Measurements from ENCODE around the gene ITPR2.
A peak's percentile ranks its signal among the peaks of the same experiment; 100 is the strongest.
"Not testable (repeated sequence)": the region's sequence is repeated elsewhere in the genome, so short reads cannot be mapped to it uniquely, and the experiment has no call there.

ITPR2 gene

GRCh38 chr12:26729137-26729671 lies 103.8 kb downstream of the ITPR2 start:
- 0 out of 2 replicates have a peak, but pooled peaks have one; percentile 20 for TF ChIP-seq POLR2A (IDR thresholded peaks at IDR 0.05; ENCODE audit: low read depth, low read length)
- FAIRE-seq, result peak; percentile 35
- DNase-seq (ENCODE audit: insufficient read length, low spot score), result not testable (repeated sequence)

- no peak for TF ChIP-seq PAX5 (IDR thresholded peaks at IDR 0.05; ENCODE audit: insufficient read depth, low read length, severe bottlenecking)
- no peak for TF ChIP-seq SPI1 (IDR thresholded peaks at IDR 0.05; ENCODE audit: low read depth, low read length)
- TF ChIP-seq POLR2A (IDR thresholded peaks at IDR 0.05; ENCODE audit: low read depth, low read length), result peak; percentile 46; the same call in 1 of the 2 replicates
- no peak for TF ChIP-seq TAF1 (IDR thresholded peaks at IDR 0.05; ENCODE audit: low read depth, low read length)
- 0 out of 2 replicates have a peak, but pooled peaks have one; percentile 14 for TF ChIP-seq POLR2AphosphoS5 (IDR thresholded peaks at IDR 0.05; ENCODE audit: low read depth, low read length)
- peak; percentile 89 for TF ChIP-seq POU2F2 (IDR thresholded peaks at IDR 0.05; ENCODE audit: low read depth, low read length)
- DNase-seq (ENCODE audit: insufficient read length, low spot score), result no peak
- no peak for FAIRE-seq
Measured at GRCh38 chr12:26728205-26729050, 104.6 kb downstream of the ITPR2 start.

- DNase-seq (ENCODE audit: insufficient read length, low spot score) (no peak), FAIRE-seq (peak; percentile 91)
Measured at GRCh38 chr12:26727482-26728204, 105.4 kb downstream of the ITPR2 start.

GRCh38 chr12:26726956-26727355 lies 106.0 kb downstream of the ITPR2 start:
- DNase-seq (ENCODE audit: insufficient read length, low spot score), result no peak
- no peak for TF ChIP-seq POLR2A (IDR thresholded peaks at IDR 0.05; ENCODE audit: low read depth, low read length)
- TF ChIP-seq TAF1 (IDR thresholded peaks at IDR 0.05; ENCODE audit: low read depth, low read length), result no peak
- FAIRE-seq, result peak; percentile 33

More at GRCh38 chr12:26727482-26728204, 105.4 kb downstream of the ITPR2 start:
- TF ChIP-seq POLR2A (IDR thresholded peaks at IDR 0.05; ENCODE audit: low read depth, low read length), result no peak; the same call in 1 of the 2 replicates
- TF ChIP-seq POLR2AphosphoS5 (IDR thresholded peaks at IDR 0.05; ENCODE audit: low read depth, low read length), result peak; percentile 48; the same call in 1 of the 2 replicates

GRCh38 chr12:26725276-26725916 lies 107.6 kb downstream of the ITPR2 start:
- DNase-seq (ENCODE audit: insufficient read length, low spot score) (no peak), FAIRE-seq (peak; percentile 64)
- TF ChIP-seq PAX5 (IDR thresholded peaks at IDR 0.05; ENCODE audit: insufficient read depth, low read length, severe bottlenecking), result no peak
- no peak for TF ChIP-seq POU2F2 (IDR thresholded peaks at IDR 0.05; ENCODE audit: low read depth, low read length)
- no peak for TF ChIP-seq TAF1 (IDR thresholded peaks at IDR 0.05; ENCODE audit: low read depth, low read length)
- no peak for TF ChIP-seq POLR2AphosphoS5 (IDR thresholded peaks at IDR 0.05; ENCODE audit: low read depth, low read length)
- no peak for TF ChIP-seq SPI1 (IDR thresholded peaks at IDR 0.05; ENCODE audit: low read depth, low read length)
- TF ChIP-seq POLR2A (IDR thresholded peaks at IDR 0.05; ENCODE audit: low read depth, low read length), result no peak

- DNase-seq (ENCODE audit: insufficient read length, low spot score) (no peak), FAIRE-seq (no peak)
- TF ChIP-seq TAF1 (IDR thresholded peaks at IDR 0.05; ENCODE audit: low read depth, low read length) (no peak), SPI1 (IDR thresholded peaks at IDR 0.05; ENCODE audit: low read depth, low read length) (no peak), POLR2A (IDR thresholded peaks at IDR 0.05; ENCODE audit: low read depth, low read length) (no peak), PAX5 (IDR thresholded peaks at IDR 0.05; ENCODE audit: insufficient read depth, low read length, severe bottlenecking) (no peak), POLR2AphosphoS5 (IDR thresholded peaks at IDR 0.05; ENCODE audit: low read depth, low read length) (no peak), POU2F2 (IDR thresholded peaks at IDR 0.05; ENCODE audit: low read depth, low read length) (no peak)
Measured at GRCh38 chr12:26724309-26724702, 108.7 kb downstream of the ITPR2 start.

DNA sequence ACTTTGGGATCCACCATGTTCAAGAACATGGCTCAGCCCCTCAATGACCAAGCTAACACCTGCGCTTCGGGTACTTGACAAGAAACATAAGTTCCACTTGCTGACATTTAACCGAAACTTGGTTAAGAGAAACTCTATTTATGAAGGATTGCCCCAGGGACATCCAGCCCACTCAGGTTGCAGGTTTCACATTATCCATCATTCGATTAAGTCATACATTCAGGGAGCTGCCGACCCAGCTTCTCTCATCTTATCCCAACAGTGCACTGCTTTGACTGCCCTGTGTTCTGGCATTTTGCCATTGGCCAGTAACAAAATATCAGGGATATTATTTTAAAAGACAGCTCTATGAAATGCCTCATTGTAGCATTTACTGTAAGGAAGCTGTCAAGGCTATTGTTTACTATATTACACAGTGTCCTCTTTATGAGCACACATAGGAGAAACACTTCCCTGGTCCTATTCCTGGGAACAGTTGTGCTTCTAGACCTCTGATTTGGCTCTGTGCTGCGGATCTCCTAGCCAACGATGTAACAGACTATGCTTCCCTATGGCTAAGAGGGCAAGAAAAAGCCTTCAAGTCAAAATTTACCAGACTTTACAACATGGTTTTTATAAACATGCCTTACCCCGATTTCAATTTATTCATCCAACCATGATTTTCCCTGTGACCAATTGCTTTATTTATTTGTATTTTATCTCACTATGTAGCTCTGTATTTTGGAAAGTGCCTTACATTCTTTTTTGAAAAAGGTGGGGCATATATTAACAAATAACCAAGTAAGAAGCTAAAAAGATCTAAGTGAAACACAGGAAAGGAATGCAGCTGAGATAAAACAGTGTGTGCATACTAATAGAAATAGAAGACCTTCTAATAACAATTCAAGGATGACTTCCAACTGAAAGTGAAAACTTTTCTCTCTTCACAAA lies 109.3 kb downstream of the ITPR2 start:
- FAIRE-seq (peak; percentile 80), DNase-seq (ENCODE audit: insufficient read length, low spot score) (no peak)

GRCh38 chr12:26721800-26722199 lies 111.2 kb downstream of the ITPR2 start:
- TF ChIP-seq TAF1 (IDR thresholded peaks at IDR 0.05; ENCODE audit: low read depth, low read length), result no peak
- TF ChIP-seq SPI1 (IDR thresholded peaks at IDR 0.05; ENCODE audit: low read depth, low read length), result no peak
- TF ChIP-seq POU2F2 (IDR thresholded peaks at IDR 0.05; ENCODE audit: low read depth, low read length), result no peak
- no peak for TF ChIP-seq POLR2AphosphoS5 (IDR thresholded peaks at IDR 0.05; ENCODE audit: low read depth, low read length)
- no peak for TF ChIP-seq POLR2A (IDR thresholded peaks at IDR 0.05; ENCODE audit: low read depth, low read length)
- TF ChIP-seq PAX5 (IDR thresholded peaks at IDR 0.05; ENCODE audit: insufficient read depth, low read length, severe bottlenecking), result no peak
- no peak for FAIRE-seq
- no peak for DNase-seq (ENCODE audit: insufficient read length, low spot score)

More for the DNA sequence above, 109.3 kb downstream of the ITPR2 start:
- TF ChIP-seq SPI1 (IDR thresholded peaks at IDR 0.05; ENCODE audit: low read depth, low read length) (no peak), PAX5 (IDR thresholded peaks at IDR 0.05; ENCODE audit: insufficient read depth, low read length, severe bottlenecking) (no peak), TAF1 (IDR thresholded peaks at IDR 0.05; ENCODE audit: low read depth, low read length) (no peak), POLR2AphosphoS5 (IDR thresholded peaks at IDR 0.05; ENCODE audit: low read depth, low read length) (no peak), POU2F2 (IDR thresholded peaks at IDR 0.05; ENCODE audit: low read depth, low read length) (0 out of 2 replicates have a peak, but pooled peaks have one; percentile 36), POLR2A (IDR thresholded peaks at IDR 0.05; ENCODE audit: low read depth, low read length) (no peak)

Data from GM12891 (cell line).